ENCODE data around the gene TRPM5. TPM values are rescaled to one million over a fixed set of nuclear protein-coding genes. Genes with fewer than 3 reads are reported as not detected.

TRPM5 gene
- total and polyA plus RNA-seq, 2 of the 4 experiments (the other 2 are of a cell fraction) = not detected

- TF ChIP-seq ELK1 (IDR thresholded peaks at IDR 0.05; ENCODE audit: borderline replicate concordance, low read depth, low read length) = no peak
- TF ChIP-seq CHD1 (IDR thresholded peaks at IDR 0.05; ENCODE audit: low read depth, low read length) = no peak
Measured at GRCh38 chr11:2412323-2412722, 32.0 kb downstream of the TRPM5 start (continued).

DNA sequence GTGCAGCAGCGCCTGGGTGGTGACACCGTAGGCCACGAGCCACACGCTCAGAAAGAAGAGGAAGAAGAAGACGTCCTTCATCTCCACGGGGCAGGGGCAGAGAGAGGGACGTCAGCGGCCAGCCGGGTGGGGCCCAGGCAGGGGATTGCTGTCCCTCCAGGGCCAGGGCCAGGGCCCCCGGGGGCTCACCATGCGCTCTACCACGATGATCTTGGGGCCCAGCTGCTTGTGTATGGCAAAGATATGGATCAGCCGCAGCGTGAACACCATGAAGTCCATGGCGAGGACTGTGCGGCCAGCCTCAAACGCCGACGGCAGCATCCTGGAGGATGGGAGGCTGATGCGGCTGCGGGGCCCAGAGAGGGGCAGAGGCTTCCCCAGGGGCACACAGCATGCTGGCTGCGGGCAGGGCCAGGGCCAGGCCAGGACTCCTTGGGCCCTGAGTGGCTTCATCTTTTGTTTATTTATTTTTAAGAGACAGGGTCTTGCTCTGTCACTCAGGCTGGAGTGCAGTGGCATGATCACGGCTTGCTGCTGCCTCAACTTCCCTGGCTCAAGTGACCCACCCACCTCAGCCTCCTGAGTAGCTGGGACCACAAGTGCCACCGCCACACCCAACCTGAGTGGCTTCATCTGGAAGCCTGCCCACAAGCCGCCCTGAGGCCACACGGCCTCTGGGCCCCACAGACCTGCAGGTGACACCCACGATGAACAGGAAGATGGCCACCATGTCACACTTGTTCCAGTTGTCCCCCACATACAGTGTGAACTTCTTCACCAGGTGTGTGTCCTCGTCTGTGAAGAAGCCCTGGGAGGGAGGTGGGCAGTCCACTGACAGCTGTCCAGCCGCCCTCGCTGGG lies 32.6 kb downstream of the TRPM5 start:
- WGBS, 2 experiments (ENCODE audit: extremely low coverage in 2 of 2, insufficient read length in 1 of 2) = 65% methylated on average over 17 of the region's 30 CpGs; no CpG with 5 or more reads in 1 of the 2 experiments
- TF ChIP-seq NFE2L2 (IDR thresholded peaks at IDR 0.05; ENCODE audit: low read depth, low read length) (no peak), SMC3 (IDR thresholded peaks at IDR 0.05; ENCODE audit: low read depth, low read length) (no peak), MAFK (IDR thresholded peaks at IDR 0.05; ENCODE audit: low read depth, low read length) (no peak), FOS (IDR thresholded peaks at IDR 0.05; ENCODE audit: low read depth, low read length) (no peak), CHD1 (IDR thresholded peaks at IDR 0.05; ENCODE audit: low read depth, low read length) (no peak), MAZ (IDR thresholded peaks at IDR 0.05; ENCODE audit: borderline replicate concordance, low read depth, low read length) (no peak), MXI1 (IDR thresholded peaks at IDR 0.05; ENCODE audit: borderline replicate concordance, low read depth, low read length) (no peak), CEBPB (IDR thresholded peaks at IDR 0.05; ENCODE audit: low read depth, low read length) (no peak), RFX5 (IDR thresholded peaks at IDR 0.05; ENCODE audit: low read depth, low read length) (no peak), POLR2A (IDR thresholded peaks at IDR 0.05; ENCODE audit: low read depth, low read length) (no peak), RAD21 (IDR thresholded peaks at IDR 0.05; ENCODE audit: low read length) (no peak), ELK1 (IDR thresholded peaks at IDR 0.05; ENCODE audit: borderline replicate concordance, low read depth, low read length) (no peak)
- TF ChIP-seq, protein P1, sequence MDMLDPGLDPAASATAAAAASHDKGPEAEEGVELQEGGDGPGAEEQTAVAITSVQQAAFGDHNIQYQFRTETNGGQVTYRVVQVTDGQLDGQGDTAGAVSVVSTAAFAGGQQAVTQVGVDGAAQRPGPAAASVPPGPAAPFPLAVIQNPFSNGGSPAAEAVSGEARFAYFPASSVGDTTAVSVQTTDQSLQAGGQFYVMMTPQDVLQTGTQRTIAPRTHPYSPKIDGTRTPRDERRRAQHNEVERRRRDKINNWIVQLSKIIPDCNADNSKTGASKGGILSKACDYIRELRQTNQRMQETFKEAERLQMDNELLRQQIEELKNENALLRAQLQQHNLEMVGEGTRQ (IDR thresholded peaks at IDR 0.05; ENCODE audit: low read depth, low read length) = no peak

More for the DNA sequence above, 32.6 kb downstream of the TRPM5 start:
- H2AFZ ChIP-seq (replicated peaks; ENCODE audit: low read length, poor library complexity) = no peak overlapping the region
- in situ Hi-C loops (cut with MboI; ENCODE audit: low sequenced_read_pairs) (no loop called here), intact Hi-C loops (cut with micrococcal nuclease) (no loop called here), dilution Hi-C loops (cut with HindIII; ENCODE audit: low sequenced_read_pairs, unreplicated experiment) (no loop called here)
- H3K4me1 ChIP-seq (ENCODE audit: control insufficient read depth, insufficient read depth, low read length) = no peaks in the 10 kb centered on the region
- H3K56ac ChIP-seq (ENCODE audit: extremely low read depth, insufficient read depth, low read length) = no peak overlapping the region
- BruUV-seq (replicated peaks) = no TSS peak
- H4K8ac ChIP-seq (ENCODE audit: low read depth in 2 of 2, low read length in 2 of 2) = no peak overlapping the region
- H3K4me2 ChIP-seq (ENCODE audit: low read depth, low read length) = no peak overlapping the region
- ChIA-PET POLR2A (ENCODE audit: unreplicated experiment) (no interaction called here), CTCF (interaction anchor here (1.0 to 1.6 kb wide), 2 partner anchors 8 to 106 kb away, joined by 3 to 6 read pairs; no protein-coding TSS in a partner anchor)
- no peaks in the 10 kb centered on the region for H4K20me1 ChIP-seq (ENCODE audit: insufficient read depth, low read length)
- H2BK15ac ChIP-seq (ENCODE audit: low read depth, low read length) = no peak overlapping the region
- H3K4ac ChIP-seq (ENCODE audit: low read depth, low read length) = no peak overlapping the region
- peaks cover 21% of the 10 kb centered on the region for H3K27me3 ChIP-seq (ENCODE audit: control insufficient read depth, insufficient read depth, low read length)
- no peak overlapping the region for H2BK20ac ChIP-seq (ENCODE audit: low read depth, low read length)
- H3K4me3 ChIP-seq (ENCODE audit: insufficient read depth, low read depth, low read length) = no peak overlapping the region
- no peak overlapping the region for H3K23ac ChIP-seq (ENCODE audit: low read depth, low read length)
- no peak overlapping the region for H2AK9ac ChIP-seq (replicated peaks; ENCODE audit: low read depth, low read length, poor library complexity)
- DNase-seq (no peak), ATAC-seq (ENCODE audit: low read depth) (no peak)
- no peak overlapping the region for H3K9ac ChIP-seq (ENCODE audit: low read depth, low read length)
- H2BK120ac ChIP-seq (ENCODE audit: low read depth, low read length) = no peak overlapping the region
- no peaks in the 10 kb centered on the region for H3K9me1 ChIP-seq (ENCODE audit: insufficient read depth, low read length)
- no peak overlapping the region for H3K14ac ChIP-seq (replicated peaks; ENCODE audit: low read depth, low read length)
- no peak overlapping the region for H3K27ac ChIP-seq (ENCODE audit: insufficient read depth, low read length)
- no peaks in the 10 kb centered on the region for H3K9me3 ChIP-seq (ENCODE audit: control insufficient read depth, insufficient read depth, low read length)
- H4K5ac ChIP-seq (ENCODE audit: low read depth, low read length) = no peak overlapping the region
- H3K79me1 ChIP-seq (ENCODE audit: low read depth in 1 of 2, low read length in 2 of 2) = no peaks in the 10 kb centered on the region
- no peak overlapping the region for H2BK5ac ChIP-seq (ENCODE audit: low read depth, low read length, poor library complexity, severe bottlenecking)
- no peak overlapping the region for H2AK5ac ChIP-seq (ENCODE audit: low read depth, low read length)
- no peak overlapping the region for H3K18ac ChIP-seq (ENCODE audit: low read depth, low read length)
- H4K91ac ChIP-seq (ENCODE audit: insufficient read depth, low read depth, low read length) = no peak overlapping the region
- no peaks in the 10 kb centered on the region for H3K36me3 ChIP-seq (ENCODE audit: control insufficient read depth, insufficient read depth, low read length)
